Cardiac fibroblast (primary cell): ENCODE measurements around the gene PTPRN2.

Experiments used
- DNase-seq, 2 donors: peaks; one replicate each; pipeline versions ENCODE4 v3.0.0 to v3.0.0-alpha.2; 2010; ENCODE audit warnings: low read depth in 2 of 2
- H3K4me3 ChIP-seq, 2 donors: replicated peaks in 1 of 2; 1 replicate in 1 of 2; 2 replicates in 1 of 2; pipeline ENCODE4 v1.5.1; 2011; ENCODE audit warnings: low read depth in 2 of 2, low read length in 2 of 2, mild to moderate bottlenecking in 2 of 2, moderate library complexity in 1 of 2
- TF ChIP-seq, protein P1 (sequence below): IDR thresholded peaks from one replicate; pipeline ENCODE4 v1.5.1; 2011; ENCODE audit warnings: low read depth, mild to moderate bottlenecking, low read length, inconsistent platforms

The PTPRN2 gene

DNA sequence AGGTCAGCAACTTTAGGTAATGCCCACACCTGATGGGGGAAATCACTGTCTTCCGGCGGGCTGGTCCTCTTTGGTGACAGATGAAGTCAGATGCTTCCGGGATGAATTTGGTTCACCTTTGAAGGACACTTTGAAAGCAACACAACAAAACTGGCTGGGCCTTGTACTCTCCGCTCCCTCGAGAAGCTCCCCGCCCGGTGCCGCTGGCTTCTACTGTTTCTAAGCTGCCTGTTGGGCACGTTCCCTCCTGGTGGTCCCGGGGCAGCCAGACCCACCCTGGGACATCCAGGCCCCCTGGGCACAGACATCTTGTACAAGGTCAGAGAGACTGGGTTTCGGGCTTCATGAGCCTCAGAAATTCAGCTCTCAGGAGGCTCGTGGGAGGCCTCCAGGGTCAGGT is 798.5 kb downstream of the PTPRN2 start:
- TF ChIP-seq, protein P1, sequence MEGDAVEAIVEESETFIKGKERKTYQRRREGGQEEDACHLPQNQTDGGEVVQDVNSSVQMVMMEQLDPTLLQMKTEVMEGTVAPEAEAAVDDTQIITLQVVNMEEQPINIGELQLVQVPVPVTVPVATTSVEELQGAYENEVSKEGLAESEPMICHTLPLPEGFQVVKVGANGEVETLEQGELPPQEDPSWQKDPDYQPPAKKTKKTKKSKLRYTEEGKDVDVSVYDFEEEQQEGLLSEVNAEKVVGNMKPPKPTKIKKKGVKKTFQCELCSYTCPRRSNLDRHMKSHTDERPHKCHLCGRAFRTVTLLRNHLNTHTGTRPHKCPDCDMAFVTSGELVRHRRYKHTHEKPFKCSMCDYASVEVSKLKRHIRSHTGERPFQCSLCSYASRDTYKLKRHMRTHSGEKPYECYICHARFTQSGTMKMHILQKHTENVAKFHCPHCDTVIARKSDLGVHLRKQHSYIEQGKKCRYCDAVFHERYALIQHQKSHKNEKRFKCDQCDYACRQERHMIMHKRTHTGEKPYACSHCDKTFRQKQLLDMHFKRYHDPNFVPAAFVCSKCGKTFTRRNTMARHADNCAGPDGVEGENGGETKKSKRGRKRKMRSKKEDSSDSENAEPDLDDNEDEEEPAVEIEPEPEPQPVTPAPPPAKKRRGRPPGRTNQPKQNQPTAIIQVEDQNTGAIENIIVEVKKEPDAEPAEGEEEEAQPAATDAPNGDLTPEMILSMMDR: no peak
- no peak for DNase-seq
- H3K4me3 ChIP-seq: no peak overlapping the region

GRCh38 chr7:157788573-157788972 is 799.0 kb downstream of the PTPRN2 start:
- no peak overlapping the region for H3K4me3 ChIP-seq
- TF ChIP-seq, protein P1: no peak
- no peak for DNase-seq

GRCh38 chr7:157787275-157787701 is 800.3 kb downstream of the PTPRN2 start:
- TF ChIP-seq, protein P1: no peak
- DNase-seq: no peak
- H3K4me3 ChIP-seq: no peak overlapping the region

DNA sequence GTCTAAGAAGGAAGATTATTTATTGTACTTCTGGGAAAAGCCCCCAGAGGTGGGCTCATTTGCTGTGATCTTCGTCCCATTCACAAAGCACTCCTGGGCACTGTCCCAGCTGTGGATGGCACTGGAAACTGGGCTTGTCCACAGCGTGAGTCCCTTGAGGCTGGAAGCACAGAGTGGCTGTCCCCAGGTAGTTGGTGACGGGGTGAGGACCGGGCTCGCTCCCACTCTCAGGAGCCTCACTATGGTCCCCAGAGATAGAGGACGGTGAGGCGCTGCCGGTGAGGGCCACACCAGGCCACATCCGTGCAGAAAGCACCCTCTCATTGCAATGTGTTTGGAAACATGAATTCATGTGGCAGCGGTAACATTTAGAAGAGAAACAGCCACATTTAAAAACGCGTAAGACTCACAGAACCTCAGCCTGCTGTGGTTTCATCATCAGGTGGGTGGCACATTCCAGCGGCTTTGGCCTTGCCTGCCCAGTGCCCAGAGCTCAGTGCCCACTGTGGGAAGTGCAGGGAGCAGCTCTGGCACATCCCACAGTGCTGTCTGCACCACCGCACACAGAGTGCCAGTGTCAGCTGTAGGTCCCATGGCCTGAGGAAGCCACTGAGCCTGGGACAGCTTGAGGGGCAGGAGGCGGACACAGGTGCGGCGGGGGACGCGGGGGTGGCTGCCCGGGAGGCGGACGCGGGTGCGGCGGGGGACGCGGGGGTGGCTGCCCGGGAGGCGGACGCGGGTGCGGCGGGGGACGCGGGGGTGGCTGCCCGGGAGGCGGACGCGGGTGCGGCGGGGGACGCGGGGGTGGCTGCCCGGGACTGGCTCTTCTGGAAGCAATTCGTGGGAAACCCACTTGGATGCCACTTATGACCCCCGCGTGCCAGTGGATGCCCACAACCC is 801.0 kb downstream of the PTPRN2 start:
- no peak for DNase-seq
- TF ChIP-seq, protein P1: no peak
- no peak overlapping the region for H3K4me3 ChIP-seq

GRCh38 chr7:157785486-157786186 is 802.0 kb downstream of the PTPRN2 start:
- no peak overlapping the region for H3K4me3 ChIP-seq
- DNase-seq: no peak
- TF ChIP-seq, protein P1: no peak

DNA sequence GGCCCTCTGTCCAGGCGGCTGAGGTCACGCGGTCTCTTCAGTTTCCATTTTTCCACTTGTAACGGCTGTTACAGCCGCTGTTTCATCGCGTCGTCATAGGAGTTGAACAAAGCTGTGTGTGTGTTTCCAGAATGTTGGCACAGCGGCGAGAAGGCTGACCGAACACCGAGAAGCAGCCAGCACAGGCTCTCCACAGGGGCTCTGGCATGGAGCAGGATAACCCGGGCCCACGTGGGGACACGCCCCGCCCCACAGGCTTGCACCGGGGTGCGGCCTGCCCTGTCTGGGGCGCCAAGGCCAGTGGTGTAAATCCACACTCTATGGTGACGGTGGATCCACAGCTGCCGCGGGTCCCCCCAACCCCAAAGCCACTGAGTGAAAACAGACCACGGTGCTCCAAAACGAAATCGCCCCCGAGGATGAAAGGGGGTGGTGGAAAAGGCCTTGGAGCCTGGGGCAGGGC is 802.6 kb downstream of the PTPRN2 start:
- TF ChIP-seq, protein P1: no peak
- no peak overlapping the region for H3K4me3 ChIP-seq
- DNase-seq: no peak
